GM19193 (cell line): ENCODE data around the gene SHISA5.

Experiments used
- POLR2A ChIP-seq: IDR thresholded peaks from 4 replicates; pipeline ENCODE4 v1.6.1; 2011; ENCODE audit not compliant: insufficient read depth, insufficient read length; ENCODE audit errors: extremely low read depth

Gene SHISA5

DNA sequence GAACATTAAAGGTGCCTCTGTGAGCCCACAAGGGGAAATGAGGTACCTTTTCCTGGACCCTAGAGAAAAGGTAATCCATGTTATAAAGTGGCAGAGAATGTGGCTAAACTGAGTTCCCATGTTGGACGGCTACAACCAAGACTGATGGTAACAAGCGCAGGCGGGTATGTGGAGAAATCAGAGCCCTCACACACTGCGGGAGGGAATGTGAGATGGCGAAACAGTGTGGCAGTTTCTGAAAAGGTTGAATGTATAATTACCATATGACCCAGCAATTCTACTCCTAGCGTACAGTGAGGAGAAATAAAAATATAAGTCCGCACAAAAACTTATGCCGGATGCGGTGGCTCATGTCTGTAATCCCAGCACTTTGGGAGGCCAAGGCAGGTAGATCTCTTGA lies 24.1 kb upstream of the SHISA5 start:
- TF ChIP-seq POLR2A: no peak

DNA sequence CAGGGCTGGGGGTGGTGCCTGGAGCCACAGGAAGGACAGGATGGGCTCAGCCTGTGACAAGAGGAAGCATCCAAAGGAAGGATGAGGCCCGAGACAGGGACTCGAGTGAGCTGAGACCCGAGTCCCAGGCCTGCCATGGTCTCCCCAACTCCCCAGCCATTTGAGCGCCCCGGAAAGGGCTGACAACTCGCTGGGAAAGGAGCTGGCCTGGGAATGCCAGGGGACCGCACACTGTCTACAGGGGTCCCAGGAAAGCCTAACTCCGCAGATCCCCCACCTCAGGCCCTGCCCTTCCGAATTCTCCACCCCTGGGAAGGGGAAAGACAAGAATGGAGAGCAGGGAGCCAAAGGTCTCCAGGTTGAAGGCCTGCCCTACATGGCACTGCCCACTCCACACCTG lies 21.0 kb upstream of the SHISA5 start:
- no peak for TF ChIP-seq POLR2A

DNA sequence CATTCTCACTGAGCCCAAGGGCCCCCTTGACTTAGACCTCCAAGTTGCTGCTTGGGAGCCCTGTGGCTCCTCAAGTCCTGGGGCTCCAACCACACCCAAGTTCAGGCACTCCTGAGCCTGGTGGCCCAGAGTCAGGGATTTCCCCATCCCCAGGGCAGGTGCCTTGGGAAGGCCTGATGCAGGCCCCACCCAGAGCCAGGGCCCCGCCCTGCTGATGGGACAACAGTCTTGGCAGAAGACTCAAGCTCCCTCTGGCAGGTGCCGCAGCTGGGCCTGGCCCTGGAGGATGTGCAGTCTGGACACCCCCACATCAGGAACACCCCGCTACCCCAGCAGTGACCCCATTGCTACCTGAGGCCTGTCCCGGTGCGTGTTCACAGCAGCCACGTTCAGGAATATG lies 17.7 kb upstream of the SHISA5 start:
- no peak for TF ChIP-seq POLR2A

GRCh38 chr3:48519277-48519643 lies 15.3 kb upstream of the SHISA5 start:
- TF ChIP-seq POLR2A: no peak

- TF ChIP-seq POLR2A: no peak
Observed at GRCh38 chr3:48518638-48519276, 14.8 kb upstream of the SHISA5 start.

DNA sequence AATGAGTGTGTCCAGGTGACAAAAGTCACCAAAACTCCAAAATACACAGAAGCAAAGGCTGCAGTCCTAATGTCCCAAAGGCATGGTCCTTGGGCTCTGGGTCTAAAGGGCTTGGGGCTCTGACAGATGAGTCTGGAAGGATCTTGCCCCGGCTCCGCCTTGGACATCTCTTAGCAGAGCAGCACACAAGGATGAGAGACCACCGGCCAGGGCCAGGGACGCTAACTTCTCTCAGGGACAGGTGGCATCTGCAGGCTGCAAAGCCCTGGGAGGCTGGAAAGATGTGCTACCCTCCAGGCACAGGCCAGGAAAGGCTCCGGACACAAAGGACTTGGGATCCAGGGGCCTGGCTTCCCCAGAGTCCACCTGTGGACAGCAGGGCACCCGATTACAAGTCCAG lies 14.1 kb upstream of the SHISA5 start:
- no peak for TF ChIP-seq POLR2A

DNA sequence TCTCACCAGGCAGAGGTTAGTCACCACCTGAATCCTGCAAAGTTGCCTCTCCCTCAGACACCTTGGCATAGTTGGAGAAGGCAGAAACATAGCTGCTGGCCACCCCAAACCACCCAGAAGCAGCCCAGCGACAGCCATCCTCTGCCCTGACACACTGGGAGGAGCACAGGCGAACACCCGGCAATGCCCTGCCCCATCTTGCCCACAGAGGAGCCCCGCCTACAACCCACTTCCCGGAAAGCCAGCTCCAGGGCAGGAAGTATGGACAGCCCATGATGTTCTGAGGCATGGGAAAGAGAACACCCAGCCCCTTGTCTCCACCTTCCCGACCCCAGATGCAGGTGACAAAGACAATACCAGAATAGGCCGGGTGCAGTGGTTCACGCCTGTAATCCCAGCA lies 12.6 kb upstream of the SHISA5 start:
- no peak for TF ChIP-seq POLR2A

DNA sequence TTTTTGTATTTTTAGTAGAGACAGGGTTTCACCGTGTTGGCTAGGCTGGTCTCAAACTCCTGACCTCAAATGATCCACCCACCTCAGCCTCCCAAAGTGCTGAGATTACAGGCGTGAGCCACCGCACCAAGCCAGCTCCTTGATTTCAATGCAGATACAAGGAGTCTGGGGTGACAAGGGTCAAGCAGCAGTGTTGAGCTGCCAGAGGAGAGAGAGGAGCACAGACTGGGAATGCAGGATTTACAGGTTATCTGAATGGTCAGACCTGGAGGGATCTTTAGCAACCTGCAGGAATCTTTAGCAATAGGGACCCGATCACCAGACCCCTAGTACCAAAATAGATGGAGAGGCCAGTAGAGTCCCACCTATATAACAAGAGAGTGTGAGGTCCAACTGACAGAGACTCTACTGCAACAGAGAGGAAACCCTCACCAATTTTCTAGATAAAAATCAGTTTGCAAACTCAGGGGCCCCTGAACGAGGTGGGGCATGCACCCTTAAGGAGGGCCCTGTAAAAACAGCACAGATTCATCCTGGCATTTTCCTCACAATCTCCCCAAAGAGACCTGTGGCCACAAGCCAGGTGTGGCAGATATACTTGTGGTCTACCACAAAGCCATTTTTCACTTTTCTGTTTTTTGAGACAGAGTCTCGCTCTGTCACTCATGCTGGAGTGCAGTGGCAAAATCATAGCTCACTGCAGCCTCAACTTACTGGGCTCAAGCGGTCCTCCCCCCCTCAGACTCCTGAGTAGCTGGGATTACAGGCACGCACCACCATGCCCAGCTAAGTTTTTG lies 10.7 kb upstream of the SHISA5 start:
- no peak for TF ChIP-seq POLR2A

DNA sequence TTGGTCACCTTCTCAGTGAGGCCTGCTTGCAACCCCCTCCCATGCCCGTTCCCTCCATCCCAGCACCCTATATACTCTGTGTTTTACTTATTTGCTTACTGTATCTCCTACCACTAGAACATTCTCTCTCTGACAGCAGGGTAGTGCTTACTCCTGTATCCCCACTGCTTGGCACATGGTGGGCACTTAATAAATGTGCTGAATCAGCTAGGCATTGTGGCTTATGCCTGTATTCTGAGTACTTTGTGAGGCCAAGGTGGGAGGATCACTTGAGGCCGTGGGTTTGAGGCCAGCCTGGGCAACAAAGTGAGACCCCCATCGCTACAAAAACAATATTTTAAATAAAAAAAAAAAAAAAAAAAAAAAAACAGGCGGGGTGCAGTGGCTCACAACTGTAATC lies 7.6 kb upstream of the SHISA5 start:
- TF ChIP-seq POLR2A: no peak

DNA sequence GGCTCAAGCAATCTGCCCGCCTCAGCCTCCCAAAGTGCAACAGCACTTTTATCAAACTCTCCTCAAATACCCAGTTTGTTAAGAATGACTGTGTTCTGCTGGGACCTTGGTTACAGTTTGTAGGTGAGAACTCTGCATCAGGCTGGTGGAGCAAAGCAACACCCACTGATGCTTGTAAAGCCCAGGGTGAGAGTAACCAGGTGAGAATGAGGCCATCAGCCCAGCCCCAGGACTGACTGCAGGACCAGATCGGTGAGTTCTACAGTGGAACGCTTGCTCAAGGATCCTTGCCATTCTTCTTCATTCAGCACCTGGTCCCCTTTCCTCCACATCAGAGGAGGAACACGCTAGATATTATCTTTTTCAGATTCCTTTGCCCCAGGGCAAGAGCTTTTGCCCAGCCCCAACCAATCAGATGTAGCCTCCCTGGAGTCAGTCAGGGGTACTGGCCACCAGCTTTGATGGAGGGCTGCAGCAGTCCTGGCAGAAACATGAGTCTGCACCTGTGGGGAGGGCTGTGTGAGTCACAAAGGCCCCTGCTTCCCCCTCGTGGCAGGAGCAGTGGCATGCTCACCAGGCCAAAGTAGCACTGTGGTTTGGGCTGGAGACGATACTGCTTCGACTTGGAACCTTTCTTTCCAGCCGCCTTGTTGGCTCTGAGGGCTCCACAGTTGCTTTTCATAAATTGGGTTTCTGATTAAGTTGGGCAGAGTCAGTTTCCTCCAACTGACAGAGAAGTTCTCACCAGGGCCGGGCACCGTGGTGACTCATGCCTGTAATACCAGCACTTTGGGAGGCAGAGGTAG lies 3.5 kb upstream of the SHISA5 start:
- TF ChIP-seq POLR2A: no peak

DNA sequence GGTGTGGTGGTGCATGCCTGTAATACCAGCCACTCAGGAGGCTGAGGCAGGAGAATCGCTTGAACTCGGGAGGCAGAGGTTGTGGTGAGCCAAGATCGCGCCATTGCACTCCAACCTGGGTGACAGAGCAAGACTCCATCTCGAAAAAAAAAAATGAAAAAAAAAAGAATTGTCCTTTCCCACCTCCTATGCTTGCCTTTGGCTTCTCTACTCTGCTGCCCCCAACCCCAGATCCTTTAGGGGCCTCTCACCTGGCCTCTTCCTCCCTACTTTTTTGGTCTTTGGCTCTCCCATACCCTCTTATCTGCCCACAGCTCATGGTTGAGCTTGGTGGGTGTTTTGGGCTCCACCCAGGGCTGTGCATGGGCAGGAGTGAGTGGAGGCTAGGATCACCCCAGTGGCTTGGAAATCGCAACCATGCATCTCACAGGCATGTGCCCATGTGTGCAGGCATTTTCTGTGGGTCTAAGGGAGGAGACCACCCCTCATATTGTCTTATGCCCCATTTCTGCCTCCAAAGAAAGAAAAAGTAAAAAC lies 2.1 kb upstream of the SHISA5 start:
- TF ChIP-seq POLR2A: no peak

- no peak for TF ChIP-seq POLR2A
Observed at GRCh38 chr3:48505146-48505545, 1.2 kb upstream of the SHISA5 start.

DNA sequence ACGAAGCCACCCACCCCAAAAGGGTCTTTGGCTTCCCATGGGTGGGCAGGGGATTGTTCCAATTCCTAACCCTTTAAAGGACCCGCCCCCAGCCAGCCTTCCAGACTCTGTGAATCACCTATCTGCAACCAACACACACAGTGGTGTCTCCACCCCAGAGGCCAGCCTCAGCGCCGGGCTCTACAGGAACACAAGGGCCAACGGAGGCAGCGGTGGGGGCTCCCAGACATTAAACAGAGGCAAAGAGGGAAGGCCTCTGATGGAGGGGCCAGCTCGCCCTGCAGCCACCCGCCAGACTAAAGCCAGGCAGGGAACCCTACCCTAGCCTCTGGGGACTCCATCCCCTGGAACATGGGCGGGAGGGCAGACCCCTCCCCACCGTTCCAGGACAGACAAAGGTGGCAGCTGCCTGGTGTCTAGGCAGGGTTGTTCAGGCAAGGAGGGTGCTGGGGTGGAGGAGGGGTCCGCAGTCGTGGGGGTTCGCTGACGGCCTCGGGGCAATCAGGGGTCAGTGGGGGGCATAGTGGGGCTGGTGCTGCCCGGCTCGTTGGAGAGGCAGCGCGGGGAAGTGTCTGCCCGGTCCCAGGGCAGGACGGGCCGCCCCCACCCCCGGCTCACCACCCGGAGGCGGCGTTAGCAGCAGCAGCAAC lies 448 bp downstream of the SHISA5 start:
- TF ChIP-seq POLR2A: no peak

DNA sequence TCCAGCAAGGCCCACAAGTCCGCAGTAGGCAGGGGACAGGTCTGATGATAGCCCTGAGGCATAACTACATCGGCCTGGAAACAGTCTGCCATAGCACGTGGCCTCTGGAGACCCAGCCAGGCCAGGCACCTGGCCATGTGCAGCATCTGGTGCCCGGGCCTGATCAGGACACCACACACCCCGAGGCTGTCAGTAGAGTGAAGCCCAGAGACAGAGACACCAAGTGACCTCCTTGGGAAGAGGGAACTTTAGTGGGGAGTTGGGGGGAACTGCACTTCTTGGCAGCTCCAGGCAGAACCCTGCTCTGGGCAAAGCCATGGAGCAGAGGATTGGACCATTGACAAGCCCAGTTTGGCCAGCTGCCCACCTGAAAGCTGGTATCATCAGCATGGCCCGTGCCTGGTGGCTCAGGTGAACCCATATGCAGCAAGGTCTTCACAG lies 1.2 kb downstream of the SHISA5 start:
- TF ChIP-seq POLR2A: no peak

- TF ChIP-seq POLR2A: no peak
Observed at GRCh38 chr3:48502121-48502520, 1.9 kb downstream of the SHISA5 start.

DNA sequence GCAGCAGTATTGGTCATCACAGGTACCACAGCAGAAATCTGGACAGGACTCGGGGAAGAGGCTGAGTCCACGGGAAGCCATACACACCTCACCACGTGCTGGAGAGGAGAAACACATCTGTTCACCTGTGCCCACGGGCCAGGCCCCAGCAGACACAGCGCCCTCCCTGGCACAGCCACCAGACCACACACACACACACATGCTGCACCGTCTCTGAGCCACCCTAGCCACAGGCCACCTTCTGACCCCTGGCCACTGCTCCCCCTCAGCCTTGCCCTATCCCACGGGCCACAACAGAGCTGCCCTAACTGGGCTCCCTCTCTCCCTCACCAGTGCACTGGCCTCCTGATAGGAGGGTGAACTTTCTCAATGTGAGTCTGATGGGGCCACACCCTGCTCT lies 2.8 kb downstream of the SHISA5 start:
- no peak for TF ChIP-seq POLR2A

GRCh38 chr3:48500656-48501055 lies 3.3 kb downstream of the SHISA5 start:
- TF ChIP-seq POLR2A: no peak
